H1 (cell line): Measurements from ENCODE around the gene OVCH1. TPM values are rescaled to one million over a fixed set of nuclear protein-coding genes. Genes with fewer than 3 reads are reported as not detected.

Source experiments
- HDAC2 ChIP-seq, 2 experiments: fragments of 300-600 bp in 1 of 2; sonication (generic) in 1 of 2; IDR thresholded peaks; 2 replicates each; pipeline ENCODE4 v1.6.1; 2011 to 2012; ENCODE audit warnings: low read depth in 2 of 2, low read length in 2 of 2, mild to moderate bottlenecking in 2 of 2, moderate library complexity in 2 of 2, borderline replicate concordance in 1 of 2, inconsistent platforms in 1 of 2
- HDAC6 ChIP-seq: IDR thresholded peaks from one replicate; pipeline ENCODE4 v1.7.1; 2012; ENCODE audit warnings: low read depth, mild to moderate bottlenecking, inconsistent platforms, low read length, moderate library complexity
- JUND ChIP-seq: IDR thresholded peaks from 2 replicates; pipeline ENCODE4 v1.6.1; 2011; ENCODE audit warnings: mild to moderate bottlenecking, improper control_type of control experiment, low read length
- MAFK ChIP-seq: IDR thresholded peaks from 2 replicates; pipeline ENCODE4 v1.6.1; 2012; ENCODE audit warnings: low read depth, mild to moderate bottlenecking, improper control_type of control experiment, low read length
- RBBP5 ChIP-seq: IDR thresholded peaks from 2 replicates; pipeline ENCODE4 v1.7.1; 2012; ENCODE audit warnings: low read depth, mild to moderate bottlenecking, inconsistent platforms, low read length, moderate library complexity, borderline replicate concordance
- SIRT6 ChIP-seq: IDR thresholded peaks from one replicate; pipeline ENCODE4 v1.7.1; 2012; ENCODE audit warnings: low read length, inconsistent platforms
- polyA plus RNA-seq, 7 experiments: library from polyadenylated mRNA; depleted of rRNA in 3 of 7; stranded (reverse) in 5 of 7; unstranded in 2 of 7; fragments of >200 nt in 5 of 7; fragments of 200-250 nt in 2 of 7; gene quantifications; 1 replicate in 5 of 7; 2 replicates in 1 of 7; 4 replicates in 1 of 7; pipeline versions ENCODE4 v1.2.1 to v1.2.3, GENCODE V29; 2011 to 2013; ENCODE audit warnings: missing spikeins in 2 of 7, mixed read lengths in 2 of 7
- total RNA-seq: library from RNA; stranded (reverse); fragmentation: NEBNext Ultra II Directional; extraction: Animal tissue kit (Norgen Biotek cat#: 25700); gene quantifications from 2 replicates; pipeline ENCODE4 v1.2.1, GENCODE V29; 2021

Gene OVCH1
- total and polyA plus RNA-seq, 2 of the 8 experiments (the other 6 are each of a cell fraction or from before 2014, with no cell fraction given), result 0.07 TPM; not detected in 1

- TF ChIP-seq MAFK (no peak), SIRT6 (no peak), RBBP5 (no peak), HDAC6 (no peak), JUND (no peak), HDAC2 (IDR thresholded peaks at IDR 0.05; ENCODE audit: borderline replicate concordance in 1 of 2, low read depth in 2 of 2, low read length in 2 of 2) (no peak)
- TF ChIP-seq, all 59 proteins: peak for 0
These were observed 66.8 kb downstream of the OVCH1 start (continued) for GRCh38 chr12:29430716-29431044.
